Measurements from ENCODE around the gene GALK1.

GALK1 gene

GRCh38 chr17:75733471-75733870 is 31.5 kb downstream of the GALK1 start:
- no peak for ATAC-seq
- TF ChIP-seq TCF4 (CRISPR knock-in tag; IDR thresholded peaks at IDR 0.05; ENCODE audit: borderline replicate concordance): no peak
- TF ChIP-seq GLIS3 (CRISPR knock-in tag; IDR thresholded peaks at IDR 0.05): no peak
- TF ChIP-seq ZC3H10 (CRISPR knock-in tag; IDR thresholded peaks at IDR 0.05): no peak
- no peak for TF ChIP-seq ESRRG (CRISPR knock-in tag; IDR thresholded peaks at IDR 0.05)

GRCh38 chr17:75731716-75732498 is 33.1 kb downstream of the GALK1 start:
- no peak for TF ChIP-seq POU6F1 (CRISPR knock-in tag; IDR thresholded peaks at IDR 0.05; ENCODE audit: borderline replicate concordance, low read depth)
- no peak for ATAC-seq

GRCh38 chr17:75731086-75731715 is 33.8 kb downstream of the GALK1 start:
- TF ChIP-seq TSHZ2 (CRISPR knock-in tag; IDR thresholded peaks at IDR 0.05) (no peak), SNAI2 (CRISPR knock-in tag; IDR thresholded peaks at IDR 0.05) (no peak), ESRRG (CRISPR knock-in tag; IDR thresholded peaks at IDR 0.05) (no peak), CSDC2 (CRISPR knock-in tag; IDR thresholded peaks at IDR 0.05) (no peak)
- ATAC-seq: no peak

GRCh38 chr17:75730065-75730464 is 34.9 kb downstream of the GALK1 start:
- no peak for ATAC-seq
- TF ChIP-seq ESRRG (CRISPR knock-in tag; IDR thresholded peaks at IDR 0.05): no peak
- no peak for TF ChIP-seq ISL1 (CRISPR knock-in tag; IDR thresholded peaks at IDR 0.05)
- TF ChIP-seq RARB (CRISPR knock-in tag; IDR thresholded peaks at IDR 0.05): no peak
- TF ChIP-seq CSRNP3 (CRISPR knock-in tag; IDR thresholded peaks at IDR 0.05): no peak
- TF ChIP-seq PPARA (CRISPR knock-in tag; IDR thresholded peaks at IDR 0.05; ENCODE audit: borderline replicate concordance): no peak
- no peak for TF ChIP-seq ZFP30 (CRISPR knock-in tag; IDR thresholded peaks at IDR 0.05)
- TF ChIP-seq TSHZ2 (CRISPR knock-in tag; IDR thresholded peaks at IDR 0.05): no peak
- TF ChIP-seq CREB5 (CRISPR knock-in tag; IDR thresholded peaks at IDR 0.05; ENCODE audit: low read depth): no peak
- no peak for TF ChIP-seq ZNF8 (CRISPR knock-in tag; IDR thresholded peaks at IDR 0.05)
- TF ChIP-seq POU6F1 (CRISPR knock-in tag; IDR thresholded peaks at IDR 0.05; ENCODE audit: borderline replicate concordance, low read depth): no peak
- no peak for TF ChIP-seq ZFP3 (CRISPR knock-in tag; IDR thresholded peaks at IDR 0.05)
- TF ChIP-seq BACH2 (CRISPR knock-in tag; IDR thresholded peaks at IDR 0.05; ENCODE audit: borderline replicate concordance): no peak
- no peak for TF ChIP-seq TOX (CRISPR knock-in tag; IDR thresholded peaks at IDR 0.05; ENCODE audit: borderline replicate concordance)
- no peak for TF ChIP-seq ARNTL (CRISPR knock-in tag; IDR thresholded peaks at IDR 0.05; ENCODE audit: borderline replicate concordance, low read depth)
- TF ChIP-seq TCF4 (CRISPR knock-in tag; IDR thresholded peaks at IDR 0.05; ENCODE audit: borderline replicate concordance): no peak

Measured in SK-N-SH treated with all-trans-retinoic acid at 6 μM for 48 hours (cell line).